Body of pancreas (tissue), 4 donors: ENCODE data around the gene KIAA1217.

Source experiments
- POLR2A ChIP-seq, 3 donors: fragments of 450-650 bp; IDR thresholded peaks; one replicate each; pipeline ENCODE4 v1.6.1; 2016; ENCODE audit warnings: antibody characterized with exemption in 3 of 3, mild to moderate bottlenecking in 2 of 3
- TF ChIP-seq, protein P1 (sequence below), 7 experiments: fragments of 450-650 bp in 4 of 7; fragments of 200-600 bp in 3 of 7; sonication (generic) in 3 of 7; IDR thresholded peaks; one replicate each; pipeline ENCODE4 v1.5.1; 2016 to 2019; ENCODE audit warnings: antibody characterized with exemption in 7 of 7

DNA sequence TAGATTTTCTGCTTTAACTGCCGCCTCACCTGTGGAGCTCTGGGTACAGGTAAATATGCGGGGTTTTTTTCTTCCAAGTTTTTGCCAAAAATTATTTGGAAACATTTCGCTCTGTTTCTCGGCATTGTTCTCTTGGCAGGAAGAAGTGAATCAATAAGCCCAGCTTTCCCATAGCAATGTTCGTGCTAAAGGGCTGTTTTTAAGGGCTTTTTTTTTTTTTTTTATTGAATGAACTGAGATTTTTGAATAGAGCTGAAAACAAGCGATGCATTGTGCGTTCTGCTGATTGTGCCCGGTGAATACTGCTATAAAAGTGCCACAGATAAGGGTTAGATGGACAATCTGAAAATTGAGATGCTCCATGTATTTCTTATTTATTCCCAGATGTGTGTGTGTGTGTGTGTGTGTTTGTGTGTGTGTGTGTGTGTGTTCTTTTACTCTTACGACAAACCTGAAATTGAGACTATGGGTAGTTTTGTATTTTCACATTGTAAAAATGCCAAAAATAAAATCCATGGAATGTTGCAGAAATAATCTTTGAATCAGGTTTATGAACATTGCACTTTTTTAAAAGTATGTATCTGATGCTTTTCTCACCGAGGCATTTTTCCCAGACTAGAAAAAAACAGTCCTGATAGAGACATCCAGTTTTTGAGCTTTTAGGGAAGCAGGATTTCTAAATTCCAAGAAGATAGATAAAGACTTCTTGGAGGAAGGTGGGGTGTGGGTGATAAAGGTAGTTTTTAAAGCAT, 30.5 kb downstream of the KIAA1217 start:
- TF ChIP-seq, protein P1, sequence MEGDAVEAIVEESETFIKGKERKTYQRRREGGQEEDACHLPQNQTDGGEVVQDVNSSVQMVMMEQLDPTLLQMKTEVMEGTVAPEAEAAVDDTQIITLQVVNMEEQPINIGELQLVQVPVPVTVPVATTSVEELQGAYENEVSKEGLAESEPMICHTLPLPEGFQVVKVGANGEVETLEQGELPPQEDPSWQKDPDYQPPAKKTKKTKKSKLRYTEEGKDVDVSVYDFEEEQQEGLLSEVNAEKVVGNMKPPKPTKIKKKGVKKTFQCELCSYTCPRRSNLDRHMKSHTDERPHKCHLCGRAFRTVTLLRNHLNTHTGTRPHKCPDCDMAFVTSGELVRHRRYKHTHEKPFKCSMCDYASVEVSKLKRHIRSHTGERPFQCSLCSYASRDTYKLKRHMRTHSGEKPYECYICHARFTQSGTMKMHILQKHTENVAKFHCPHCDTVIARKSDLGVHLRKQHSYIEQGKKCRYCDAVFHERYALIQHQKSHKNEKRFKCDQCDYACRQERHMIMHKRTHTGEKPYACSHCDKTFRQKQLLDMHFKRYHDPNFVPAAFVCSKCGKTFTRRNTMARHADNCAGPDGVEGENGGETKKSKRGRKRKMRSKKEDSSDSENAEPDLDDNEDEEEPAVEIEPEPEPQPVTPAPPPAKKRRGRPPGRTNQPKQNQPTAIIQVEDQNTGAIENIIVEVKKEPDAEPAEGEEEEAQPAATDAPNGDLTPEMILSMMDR (IDR thresholded peaks at IDR 0.05): no peak
- TF ChIP-seq POLR2A (IDR thresholded peaks at IDR 0.05): no peak
